Lower lobe of right lung (tissue), 2 donors: ENCODE data around the gene CGN. TPM values are rescaled to one million over a fixed set of nuclear protein-coding genes. Genes with fewer than 3 reads are reported as not detected.

ENCODE experiments used
- ATAC-seq, 2 donors: fragments of 200-7000 bp; cut with Tn5 transposase; one replicate each; pipeline ENCODE4 v1.9.1; 2020 to 2022; ENCODE audit warnings: mild to moderate bottlenecking in 2 of 2, moderate library complexity in 2 of 2
- DNase-seq: peaks from one replicate; pipeline ENCODE4 v3.0.0-alpha.2; 2020
- H3K27ac ChIP-seq: fragments of 200-600 bp; one replicate; pipeline ENCODE4 v1.8.0; 2022
- H3K27me3 ChIP-seq: fragments of 200-600 bp; one replicate; pipeline ENCODE4 v1.8.0; 2022; ENCODE audit warnings: low read depth
- H3K36me3 ChIP-seq: fragments of 200-600 bp; one replicate; pipeline ENCODE4 v1.8.0; 2022; ENCODE audit warnings: mild to moderate bottlenecking
- H3K4me1 ChIP-seq: fragments of 200-600 bp; one replicate; pipeline ENCODE4 v1.8.0; 2022
- H3K4me3 ChIP-seq: fragments of 200-600 bp; one replicate; pipeline ENCODE4 v1.8.0; 2022; ENCODE audit warnings: mild to moderate bottlenecking
- H3K9me3 ChIP-seq: fragments of 200-600 bp; one replicate; pipeline ENCODE4 v1.8.0; 2022
- intact Hi-C: fragments of 100-400 bp; cut with DNase I; formaldehyde crosslinking; loops from one replicate; pipeline ENCODE4 v1.11.0; 2022
- total RNA-seq: library from RNA; stranded (reverse); fragmentation: NEBNext Ultra II Directional; extraction: Animal tissue kit (Norgen Biotek cat#: 25700); gene quantifications from one replicate; pipeline ENCODE4 v1.2.1, GENCODE V29; 2021
- TF ChIP-seq, protein P1 (sequence below): fragments of 200-600 bp; IDR thresholded peaks from one replicate; pipeline ENCODE4 v1.8.0; 2022; ENCODE audit warnings: antibody characterized with exemption, mild to moderate bottlenecking
- donor health status: DM: no; HTN: yes; CAD: no; lungs with severe emphysema.

The CGN gene
- total RNA-seq, 1 donor from 2014 or later = 52.9 TPM

DNA sequence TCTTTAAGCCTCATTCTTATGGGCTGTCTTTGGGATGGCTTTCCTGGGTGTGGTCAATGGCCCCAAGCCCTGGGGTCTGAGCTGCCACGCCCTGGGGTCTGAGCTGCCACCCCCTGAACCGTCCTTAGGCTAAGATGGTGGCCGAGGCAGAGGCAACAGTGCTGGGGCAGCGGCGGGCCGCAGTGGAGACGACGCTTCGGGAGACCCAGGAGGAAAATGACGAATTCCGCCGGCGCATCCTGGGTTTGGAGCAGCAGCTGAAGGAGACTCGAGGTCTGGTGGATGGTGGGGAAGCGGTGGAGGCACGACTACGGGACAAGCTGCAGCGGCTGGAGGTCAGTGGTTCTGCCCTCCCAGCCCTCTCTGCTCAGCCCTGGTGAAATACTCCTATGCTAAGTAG is 18.6 kb downstream of the CGN start:
- ATAC-seq = no peak
- DNase-seq = no peak
- peaks cover 51% of the 10 kb centered on the region for H3K36me3 ChIP-seq
- H3K4me1 ChIP-seq = no peaks in the 10 kb centered on the region
- TF ChIP-seq, protein P1, sequence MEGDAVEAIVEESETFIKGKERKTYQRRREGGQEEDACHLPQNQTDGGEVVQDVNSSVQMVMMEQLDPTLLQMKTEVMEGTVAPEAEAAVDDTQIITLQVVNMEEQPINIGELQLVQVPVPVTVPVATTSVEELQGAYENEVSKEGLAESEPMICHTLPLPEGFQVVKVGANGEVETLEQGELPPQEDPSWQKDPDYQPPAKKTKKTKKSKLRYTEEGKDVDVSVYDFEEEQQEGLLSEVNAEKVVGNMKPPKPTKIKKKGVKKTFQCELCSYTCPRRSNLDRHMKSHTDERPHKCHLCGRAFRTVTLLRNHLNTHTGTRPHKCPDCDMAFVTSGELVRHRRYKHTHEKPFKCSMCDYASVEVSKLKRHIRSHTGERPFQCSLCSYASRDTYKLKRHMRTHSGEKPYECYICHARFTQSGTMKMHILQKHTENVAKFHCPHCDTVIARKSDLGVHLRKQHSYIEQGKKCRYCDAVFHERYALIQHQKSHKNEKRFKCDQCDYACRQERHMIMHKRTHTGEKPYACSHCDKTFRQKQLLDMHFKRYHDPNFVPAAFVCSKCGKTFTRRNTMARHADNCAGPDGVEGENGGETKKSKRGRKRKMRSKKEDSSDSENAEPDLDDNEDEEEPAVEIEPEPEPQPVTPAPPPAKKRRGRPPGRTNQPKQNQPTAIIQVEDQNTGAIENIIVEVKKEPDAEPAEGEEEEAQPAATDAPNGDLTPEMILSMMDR = no peak
- intact Hi-C loops = no loop called here
- no peak overlapping the region for H3K4me3 ChIP-seq
- no peaks in the 10 kb centered on the region for H3K27me3 ChIP-seq
- no peak overlapping the region for H3K27ac ChIP-seq
- no peaks in the 10 kb centered on the region for H3K9me3 ChIP-seq

DNA sequence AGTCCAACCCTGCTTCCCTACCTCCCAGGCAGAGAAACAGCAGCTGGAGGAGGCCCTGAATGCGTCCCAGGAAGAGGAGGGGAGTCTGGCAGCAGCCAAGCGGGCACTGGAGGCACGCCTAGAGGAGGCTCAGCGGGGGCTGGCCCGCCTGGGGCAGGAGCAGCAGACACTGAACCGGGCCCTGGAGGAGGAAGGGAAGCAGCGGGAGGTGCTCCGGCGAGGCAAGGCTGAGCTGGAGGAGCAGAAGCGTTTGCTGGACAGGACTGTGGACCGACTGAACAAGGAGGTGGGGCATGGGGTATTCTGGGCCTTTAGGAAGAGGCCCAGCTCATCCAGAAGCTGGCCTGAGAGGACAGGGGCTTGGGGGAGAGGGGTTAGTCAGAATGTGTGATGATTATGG is 19.3 kb downstream of the CGN start:
- Histone ChIP-seq H3K27me3 (no peaks in the 10 kb centered on the region), H3K9me3 (no peaks in the 10 kb centered on the region), H3K4me1 (no peaks in the 10 kb centered on the region), H3K4me3 (no peak overlapping the region), H3K27ac (no peak overlapping the region), H3K36me3 (peaks cover 50% of the 10 kb centered on the region)
- ATAC-seq (no peak), DNase-seq (no peak)
- TF ChIP-seq, protein P1 = no peak
- intact Hi-C loops = no loop called here

DNA sequence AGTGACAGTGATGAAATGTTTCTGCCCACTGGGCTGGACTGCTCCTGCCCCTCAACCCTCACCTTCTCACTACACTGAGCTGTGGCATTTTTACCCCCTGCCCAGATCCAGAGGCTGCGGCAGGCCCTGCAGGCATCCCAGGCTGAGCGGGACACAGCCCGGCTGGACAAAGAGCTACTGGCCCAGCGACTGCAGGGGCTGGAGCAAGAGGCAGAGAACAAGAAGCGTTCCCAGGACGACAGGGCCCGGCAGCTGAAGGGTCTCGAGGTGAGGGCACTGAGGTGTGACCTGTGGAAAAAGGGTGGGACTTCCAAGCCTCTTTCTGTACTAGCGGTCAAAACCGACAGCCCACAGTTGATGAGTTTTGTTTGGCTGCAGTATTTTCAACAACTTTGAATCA is 22.7 kb downstream of the CGN start:
- H3K9me3 ChIP-seq = no peaks in the 10 kb centered on the region
- H3K27ac ChIP-seq = no peak overlapping the region
- peaks cover 49% of the 10 kb centered on the region for H3K36me3 ChIP-seq
- TF ChIP-seq, protein P1 = no peak
- H3K4me1 ChIP-seq = no peaks in the 10 kb centered on the region
- ATAC-seq (no peak), DNase-seq (no peak)
- intact Hi-C loops = no loop called here
- no peaks in the 10 kb centered on the region for H3K27me3 ChIP-seq
- H3K4me3 ChIP-seq = no peak overlapping the region

DNA sequence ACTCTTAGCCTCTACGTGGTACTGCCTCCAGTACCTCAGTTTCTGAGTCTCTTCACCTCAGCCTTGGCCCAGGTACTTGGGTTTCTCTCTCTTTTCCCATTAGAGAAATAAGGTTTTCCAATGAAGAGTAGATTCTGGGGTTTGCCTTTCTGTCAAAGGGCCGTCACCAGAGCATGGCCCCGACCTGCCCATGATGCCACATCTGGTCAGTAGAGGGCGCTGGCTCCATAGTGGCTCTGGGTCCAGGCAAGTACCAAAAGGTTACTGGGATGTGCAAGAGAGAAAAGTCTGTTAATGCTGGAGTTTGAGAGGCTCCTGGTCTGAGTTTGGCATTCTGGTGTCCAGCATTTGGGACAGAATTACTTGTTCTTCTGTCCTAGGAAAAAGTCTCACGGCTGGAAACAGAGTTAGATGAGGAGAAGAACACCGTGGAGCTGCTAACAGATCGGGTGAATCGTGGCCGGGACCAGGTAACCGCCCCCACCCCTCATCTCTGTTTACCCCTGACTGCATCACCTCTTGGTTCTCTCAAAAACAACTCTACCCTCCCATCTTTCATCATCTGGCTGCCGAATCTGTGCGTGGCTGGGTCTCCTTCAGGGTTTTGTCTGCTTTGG is 23.6 kb downstream of the CGN start:
- intact Hi-C loops = no loop called here
- no peak overlapping the region for H3K27ac ChIP-seq
- no peaks in the 10 kb centered on the region for H3K27me3 ChIP-seq
- peaks cover 8% of the 10 kb centered on the region for H3K4me1 ChIP-seq
- TF ChIP-seq, protein P1 = peak; percentile 93
- H3K9me3 ChIP-seq = no peaks in the 10 kb centered on the region
- peak; percentile 66 to 76 for ATAC-seq
- peak; percentile 87 for DNase-seq
- H3K4me3 ChIP-seq = no peak overlapping the region
- H3K36me3 ChIP-seq = peaks cover 40% of the 10 kb centered on the region

DNA sequence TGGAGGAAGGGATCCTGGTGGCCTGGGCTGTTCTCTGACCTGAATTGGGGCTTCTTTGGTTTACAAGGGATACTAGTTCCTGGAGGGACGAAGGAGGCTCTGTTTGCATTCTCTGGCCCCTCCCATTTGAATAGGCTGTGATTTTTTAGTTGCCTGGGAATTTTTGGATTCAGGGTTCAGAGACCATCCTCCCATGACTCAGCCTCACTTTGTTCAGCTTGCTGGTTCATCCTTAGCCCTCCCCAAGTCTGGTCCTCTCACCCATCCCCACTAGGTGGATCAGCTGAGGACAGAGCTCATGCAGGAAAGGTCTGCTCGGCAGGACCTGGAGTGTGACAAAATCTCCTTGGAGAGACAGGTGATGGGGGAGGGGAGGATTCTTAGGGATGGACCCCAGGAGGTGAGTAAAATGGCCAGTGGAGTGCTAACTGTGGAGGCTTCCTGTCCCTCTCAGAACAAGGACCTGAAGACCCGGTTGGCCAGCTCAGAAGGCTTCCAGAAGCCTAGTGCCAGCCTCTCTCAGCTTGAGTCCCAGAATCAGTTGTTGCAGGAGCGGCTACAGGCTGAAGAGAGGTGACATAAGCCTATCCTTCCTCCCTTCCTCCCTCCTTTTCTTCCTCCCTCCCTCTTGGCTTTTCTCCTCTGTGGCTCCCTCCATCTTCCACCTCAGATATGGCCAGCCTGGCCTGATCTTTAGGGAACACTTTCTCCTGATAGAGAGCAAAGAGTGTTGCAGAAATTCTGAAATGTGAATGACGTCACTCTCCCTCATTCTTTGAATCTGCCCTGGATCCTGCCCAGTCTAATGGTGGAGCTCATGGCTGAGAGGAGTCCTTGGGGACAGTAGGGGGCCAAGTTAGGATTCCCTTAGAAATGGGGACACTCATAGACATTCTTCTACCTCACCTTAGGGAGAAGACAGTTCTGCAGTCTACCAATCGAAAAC is 24.4 kb downstream of the CGN start:
- DNase-seq = no peak
- intact Hi-C loops = no loop called here
- peaks cover 32% of the 10 kb centered on the region for H3K36me3 ChIP-seq

More for the DNA sequence above, 24.4 kb downstream of the CGN start:
- TF ChIP-seq, protein P1 = no peak
- Histone ChIP-seq H3K4me3 (no peak overlapping the region), H3K27me3 (no peaks in the 10 kb centered on the region), H3K4me1 (peaks cover 9% of the 10 kb centered on the region), H3K27ac (no peak overlapping the region), H3K9me3 (no peaks in the 10 kb centered on the region)
- ATAC-seq = no peak
